OCI-LY3 (cell line): ENCODE results near the gene DDX10.

Experiments
- CTCF ChIP-seq: fragments of 200-600, 300-600 bp; sonication (generic); IDR thresholded peaks from 2 replicates; pipeline ENCODE4 v1.5.1; 2014; ENCODE audit warnings: antibody characterized with exemption, low read length, low read depth
- EZH2phosphoT487 ChIP-seq: fragments of 200-600 bp; shearing (Covaris generic); IDR thresholded peaks from 2 replicates; pipeline ENCODE4 v1.6.1; 2018; ENCODE audit warnings: antibody characterized with exemption, mixed run types, low read depth

GRCh38 chr11:108975641-108976071 is 310.8 kb downstream of the DDX10 start:
- TF ChIP-seq CTCF = no peak
- TF ChIP-seq EZH2phosphoT487 = no peak
